MM.1S (cell line): Measurements from ENCODE around the gene CACNA1C.
A peak's percentile ranks its signal among the peaks of the same experiment; 100 is the strongest.

Source experiments
- DNase-seq: peaks from one replicate; pipeline ENCODE4 v3.0.0-alpha.2; 2015
- H2AFZ ChIP-seq: fragments of 300-600 bp; sonication (generic); 2 replicates; pipeline ENCODE4 v1.6.0; 2016; ENCODE audit warnings: antibody characterized with exemption, low read length
- H3F3A ChIP-seq: fragments of 300-600 bp; sonication (generic); 2 replicates; pipeline ENCODE4 v1.6.1; 2016; ENCODE audit warnings: mild to moderate bottlenecking, antibody characterized with exemption, low read length, moderate library complexity, mixed read lengths; ENCODE audit not compliant: insufficient read depth
- H3K27ac ChIP-seq: fragments of 300-600 bp; sonication (generic); 2 replicates; pipeline ENCODE4 v1.5.1; 2016; ENCODE audit warnings: mild to moderate bottlenecking, low read length
- H3K27me3 ChIP-seq: fragments of 300-600 bp; sonication (generic); replicated peaks from 2 replicates; pipeline ENCODE4 v1.6.0; 2016; ENCODE audit warnings: low read length; ENCODE audit not compliant: insufficient read depth
- H3K36me3 ChIP-seq: fragments of 300-600 bp; sonication (generic); replicated peaks from 2 replicates; pipeline ENCODE4 v1.6.1; 2016; ENCODE audit warnings: mild to moderate bottlenecking, low read length, mixed read lengths; ENCODE audit not compliant: insufficient read depth
- H3K4me1 ChIP-seq: fragments of 300-600 bp; sonication (generic); 2 replicates; pipeline ENCODE4 v1.6.1; 2016; ENCODE audit warnings: low read length, mixed read lengths
- H3K4me2 ChIP-seq: fragments of 300-600 bp; sonication (generic); 2 replicates; pipeline ENCODE4 v1.6.0; 2016; ENCODE audit warnings: low read depth, low read length
- H3K4me3 ChIP-seq: fragments of 300-600 bp; sonication (generic); 2 replicates; pipeline ENCODE4 v1.5.1; 2016; ENCODE audit warnings: low read length, mixed read lengths
- H3K79me2 ChIP-seq: fragments of 300-600 bp; sonication (generic); 2 replicates; pipeline ENCODE4 v1.6.1; 2016; ENCODE audit warnings: mixed run types, low read length, mixed read lengths
- H3K9ac ChIP-seq: fragments of 300-600 bp; sonication (generic); 2 replicates; pipeline ENCODE4 v1.6.1; 2016; ENCODE audit warnings: low read length, mixed read lengths
- H3K9me2 ChIP-seq: fragments of 300-600 bp; sonication (generic); replicated peaks from 2 replicates; pipeline ENCODE4 v1.6.1; 2016; ENCODE audit warnings: mild to moderate bottlenecking, low read length, mixed read lengths; ENCODE audit not compliant: insufficient read depth
- H3K9me3 ChIP-seq: fragments of 300-600 bp; sonication (generic); replicated peaks from 2 replicates; pipeline ENCODE4 v1.6.1; 2016; ENCODE audit warnings: mild to moderate bottlenecking, low read length, mixed read lengths; ENCODE audit not compliant: insufficient read depth
- H4K20me1 ChIP-seq: fragments of 300-600 bp; sonication (generic); 2 replicates; pipeline ENCODE4 v1.6.1; 2016; ENCODE audit warnings: mild to moderate bottlenecking, low read length, moderate library complexity, mixed read lengths; ENCODE audit not compliant: insufficient read depth
- CTCF ChIP-seq: fragments of 300-600 bp; sonication (generic); IDR thresholded peaks from 2 replicates; pipeline ENCODE4 v1.5.1; 2016; ENCODE audit warnings: antibody characterized with exemption, low read length, mixed read lengths
- EZH2 ChIP-seq: fragments of 300-600 bp; sonication (generic); optimal IDR thresholded peaks from 2 replicates; pipeline ENCODE3; 2017; ENCODE audit warnings: low read depth, mild to moderate bottlenecking, antibody characterized with exemption, low read length, mixed read lengths
- EZH2phosphoT487 ChIP-seq: fragments of 300-600 bp; sonication (generic); IDR thresholded peaks from 2 replicates; pipeline ENCODE4 v1.6.1; 2018; ENCODE audit warnings: antibody characterized with exemption, low read length

The CACNA1C gene

DNA sequence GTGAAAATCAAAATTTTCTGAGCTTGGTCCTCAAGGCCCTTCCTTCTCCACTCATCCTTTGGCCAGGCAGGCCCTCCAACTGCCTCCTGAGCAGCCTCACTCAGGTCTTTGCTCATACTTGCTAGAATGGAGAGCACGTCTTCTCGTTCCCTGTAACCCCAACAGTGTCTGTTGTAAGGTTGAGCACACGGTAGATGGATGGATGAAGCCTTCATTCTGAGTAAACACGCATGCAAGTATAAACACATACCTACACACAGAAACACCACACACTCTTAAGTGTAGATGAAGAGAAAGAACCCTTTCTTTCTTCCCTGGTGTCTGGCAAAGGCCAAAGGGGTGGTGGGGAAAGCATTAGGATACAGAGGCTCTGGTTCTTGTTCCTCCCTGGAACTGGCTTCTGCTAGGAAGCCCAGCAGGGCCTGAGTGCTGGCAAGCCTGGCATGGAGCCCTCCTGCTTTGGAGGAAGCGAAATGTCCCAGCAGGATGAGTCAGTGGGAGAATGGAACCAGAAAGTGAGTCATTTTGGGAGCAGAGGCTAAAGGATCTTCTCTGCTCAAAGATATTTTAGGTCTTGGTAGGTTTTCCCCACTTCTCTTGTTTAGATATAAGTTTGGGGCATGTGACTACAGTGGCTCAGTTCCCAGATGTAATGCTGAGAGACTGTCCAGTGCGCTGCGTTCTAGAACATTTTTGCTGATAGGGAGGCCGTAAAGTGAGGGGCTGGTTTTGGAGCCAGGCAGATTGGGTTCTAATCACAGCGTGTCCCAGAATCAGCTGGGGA, 127.4 kb downstream of the CACNA1C start:
- Histone ChIP-seq H4K20me1 (no peaks in the 10 kb centered on the region), H3K9me2 (no peaks in the 10 kb centered on the region), H3K4me2 (no peak overlapping the region), H3F3A (no peaks in the 10 kb centered on the region), H3K4me1 (no peaks in the 10 kb centered on the region), H2AFZ (no peak overlapping the region), H3K79me2 (no peaks in the 10 kb centered on the region), H3K36me3 (no peaks in the 10 kb centered on the region), H3K27ac (no peak overlapping the region), H3K9me3 (no peaks in the 10 kb centered on the region), H3K4me3 (no peak overlapping the region), H3K9ac (no peak overlapping the region), H3K27me3 (no peaks in the 10 kb centered on the region)
- TF ChIP-seq CTCF (no peak), EZH2phosphoT487 (no peak), EZH2 (no peak)
- no peak for DNase-seq

GRCh38 chr12:2180737-2181082, 127.9 kb downstream of the CACNA1C start:
- Histone ChIP-seq H3K36me3 (no peaks in the 10 kb centered on the region), H4K20me1 (no peaks in the 10 kb centered on the region), H3K27me3 (no peaks in the 10 kb centered on the region), H3K4me2 (no peak overlapping the region), H3K9me3 (no peaks in the 10 kb centered on the region), H3K79me2 (no peaks in the 10 kb centered on the region), H3K27ac (no peak overlapping the region), H3F3A (no peaks in the 10 kb centered on the region), H3K4me3 (no peak overlapping the region), H3K9me2 (no peaks in the 10 kb centered on the region), H3K9ac (no peak overlapping the region), H3K4me1 (no peaks in the 10 kb centered on the region), H2AFZ (no peak overlapping the region)
- TF ChIP-seq EZH2phosphoT487 (no peak), EZH2 (no peak), CTCF (no peak)
- no peak for DNase-seq

GRCh38 chr12:2183556-2184541, 131.1 kb downstream of the CACNA1C start:
- H3K79me2 ChIP-seq: no peaks in the 10 kb centered on the region
- H3K27me3 ChIP-seq: no peaks in the 10 kb centered on the region
- no peak overlapping the region for H3K9ac ChIP-seq
- H3K36me3 ChIP-seq: no peaks in the 10 kb centered on the region
- H3K4me1 ChIP-seq: no peaks in the 10 kb centered on the region
- TF ChIP-seq CTCF: no peak
- TF ChIP-seq EZH2phosphoT487: no peak
- no peaks in the 10 kb centered on the region for H3K9me3 ChIP-seq
- H3K4me2 ChIP-seq: no peak overlapping the region; the same call in 1 of the 2 replicates
- H3F3A ChIP-seq: no peaks in the 10 kb centered on the region
- H3K27ac ChIP-seq: no peak overlapping the region
- DNase-seq: peak; percentile 7
- no peak overlapping the region for H3K4me3 ChIP-seq
- peak overlapping the region; percentile 30; the same call in 1 of the 2 replicates for H2AFZ ChIP-seq
- no peaks in the 10 kb centered on the region for H3K9me2 ChIP-seq
- H4K20me1 ChIP-seq: no peaks in the 10 kb centered on the region
